Central memory CD4-positive, alpha-beta T cell (primary cell): Measurements from ENCODE around the gene CACNG4.

ENCODE experiments used
- DNase-seq: peaks from one replicate; pipeline ENCODE4 v3.0.0; 2022

The CACNG4 gene

GRCh38 chr17:66985338-66986237 lies 21.1 kb downstream of the CACNG4 start:
- no peak for DNase-seq

GRCh38 chr17:66986659-66987058 lies 22.2 kb downstream of the CACNG4 start:
- DNase-seq, result no peak

- DNase-seq, result no peak
Observed at GRCh38 chr17:66987059-66987616, 22.6 kb downstream of the CACNG4 start.

- DNase-seq, result no peak
Observed at GRCh38 chr17:66988069-66988798, 23.7 kb downstream of the CACNG4 start.

- no peak for DNase-seq
Observed at GRCh38 chr17:66989076-66989475, 24.6 kb downstream of the CACNG4 start.

GRCh38 chr17:66989579-66989978 lies 25.1 kb downstream of the CACNG4 start:
- no peak for DNase-seq

- DNase-seq, result no peak
Observed at GRCh38 chr17:66990047-66990446, 25.5 kb downstream of the CACNG4 start.

GRCh38 chr17:66992911-66993442 lies 28.5 kb downstream of the CACNG4 start:
- no peak for DNase-seq

GRCh38 chr17:66994361-66994760 lies 29.9 kb downstream of the CACNG4 start:
- DNase-seq, result no peak

- DNase-seq, result no peak
Observed at GRCh38 chr17:66994930-66995535, 30.5 kb downstream of the CACNG4 start.

- DNase-seq, result no peak
Observed at GRCh38 chr17:66995944-66996343, 31.4 kb downstream of the CACNG4 start.

GRCh38 chr17:66996926-66997325 lies 32.4 kb downstream of the CACNG4 start:
- no peak for DNase-seq

- no peak for DNase-seq
Observed at GRCh38 chr17:67003231-67003630, 38.7 kb downstream of the CACNG4 start.

GRCh38 chr17:67004181-67004580 lies 39.7 kb downstream of the CACNG4 start:
- DNase-seq, result no peak

- DNase-seq, result no peak
Observed at GRCh38 chr17:67007266-67007665, 42.8 kb downstream of the CACNG4 start.

GRCh38 chr17:67008101-67008500 lies 43.6 kb downstream of the CACNG4 start:
- DNase-seq, result no peak

GRCh38 chr17:67011527-67012175 lies 47.1 kb downstream of the CACNG4 start:
- DNase-seq, result no peak

- no peak for DNase-seq
Observed at GRCh38 chr17:67013891-67014290, 49.4 kb downstream of the CACNG4 start.

- DNase-seq, result no peak
Observed at GRCh38 chr17:67015001-67015400, 50.5 kb downstream of the CACNG4 start.

GRCh38 chr17:67016039-67016762 lies 51.7 kb downstream of the CACNG4 start:
- DNase-seq, result no peak

- no peak for DNase-seq
Observed at GRCh38 chr17:67017910-67018309, 53.4 kb downstream of the CACNG4 start.
